Measurements from ENCODE around the gene PLK5. TPM values are rescaled to one million over a fixed set of nuclear protein-coding genes. Genes with fewer than 3 reads are reported as not detected.

PLK5 gene
- total RNA-seq, 4 donors from 2014 or later: 0.17 TPM; not detected in 3

GRCh38 chr19:1549332-1549945 lies 25.6 kb downstream of the PLK5 start:
- intact Hi-C loops (cut with DNase I): no loop called here
- H3K27me3 ChIP-seq: peaks cover 0 to 14% (median 5%) of the 10 kb centered on the region in 4 donors
- H3K36me3 ChIP-seq: no peaks in the 10 kb centered on the region
- no peaks in the 10 kb centered on the region for H3K9me3 ChIP-seq
- no peak for DNase-seq (ENCODE audit: extremely low spot score)
- H3K27ac ChIP-seq (replicated peaks in 1 of 4): no peak overlapping the region
- peaks cover 5 to 9% (median 6%) of the 10 kb centered on the region in 4 donors for H3K4me1 ChIP-seq
- WGBS: 83% methylated on average over 4 of the region's 4 CpGs
- TF ChIP-seq POLR2AphosphoS5 (IDR thresholded peaks at IDR 0.05) (no peak), CTCF (IDR thresholded peaks at IDR 0.05) (no peak), POLR2A (IDR thresholded peaks at IDR 0.05; ENCODE audit: low read depth) (no peak), EP300 (IDR thresholded peaks at IDR 0.05) (no peak)
- H3K4me3 ChIP-seq: no peak overlapping the region

- DNase-seq (ENCODE audit: extremely low spot score): no peak
- 84% methylated on average over 17 of the region's 17 CpGs for WGBS
- Histone ChIP-seq H3K27me3 (peaks cover 0 to 8% (median under 1%) of the 10 kb centered on the region in 4 donors), H3K27ac (replicated peaks in 1 of 4) (no peak overlapping the region), H3K4me3 (no peak overlapping the region), H3K9me3 (no peaks in the 10 kb centered on the region), H3K4me1 (peaks cover 0 to 4% (median 1%) of the 10 kb centered on the region in 4 donors), H3K36me3 (peaks cover 4 to 16% (median 10%) of the 10 kb centered on the region in 4 donors)
- intact Hi-C loops (cut with DNase I): no loop called here
- TF ChIP-seq POLR2AphosphoS5 (IDR thresholded peaks at IDR 0.05) (no peak), EP300 (IDR thresholded peaks at IDR 0.05) (no peak), CTCF (IDR thresholded peaks at IDR 0.05) (no peak), POLR2A (IDR thresholded peaks at IDR 0.05; ENCODE audit: low read depth) (no peak)
Measured at GRCh38 chr19:1551068-1552040, 27.5 kb downstream of the PLK5 start.

- Histone ChIP-seq H3K27me3 (no peaks in the 10 kb centered on the region), H3K4me1 (no peaks in the 10 kb centered on the region), H3K4me3 (no peak overlapping the region), H3K36me3 (peaks cover 4 to 21% (median 14%) of the 10 kb centered on the region in 4 donors), H3K9me3 (no peaks in the 10 kb centered on the region), H3K27ac (replicated peaks in 1 of 4) (no peak overlapping the region)
- TF ChIP-seq CTCF (IDR thresholded peaks at IDR 0.05): no peak
- no peak for TF ChIP-seq POLR2AphosphoS5 (IDR thresholded peaks at IDR 0.05)
- no peak for TF ChIP-seq POLR2A (IDR thresholded peaks at IDR 0.05; ENCODE audit: low read depth)
- no peak for TF ChIP-seq EP300 (IDR thresholded peaks at IDR 0.05)
- DNase-seq (ENCODE audit: extremely low spot score): no peak
- 81% methylated on average over 10 of the region's 10 CpGs for WGBS
- intact Hi-C loops (cut with DNase I): no loop called here
Measured at GRCh38 chr19:1553415-1553814, 29.5 kb downstream of the PLK5 start.

- Histone ChIP-seq H3K36me3 (peaks cover 4 to 21% (median 15%) of the 10 kb centered on the region in 4 donors), H3K4me1 (peaks cover 0 to 2% (median 0%) of the 10 kb centered on the region in 4 donors), H3K27ac (replicated peaks in 1 of 4) (no peak overlapping the region), H3K9me3 (no peaks in the 10 kb centered on the region), H3K27me3 (no peaks in the 10 kb centered on the region), H3K4me3 (no peak overlapping the region)
- no peak for DNase-seq (ENCODE audit: extremely low spot score)
- intact Hi-C loops (cut with DNase I): no loop called here
- TF ChIP-seq POLR2AphosphoS5 (IDR thresholded peaks at IDR 0.05): no peak
- no peak for TF ChIP-seq EP300 (IDR thresholded peaks at IDR 0.05)
- TF ChIP-seq POLR2A (IDR thresholded peaks at IDR 0.05; ENCODE audit: low read depth): no peak
- WGBS: 90% methylated on average over 24 of the region's 24 CpGs
Measured at GRCh38 chr19:1554968-1555367, 31.1 kb downstream of the PLK5 start.

Measured in esophagus muscularis mucosa (tissue), 4 donors.